Fibroblast of lung (primary cell): ENCODE results near the gene TACC2.

Source experiments
- CTCF ChIP-seq, 2 donors: IDR thresholded peaks in 1 of 2; conservative IDR thresholded peaks in 1 of 2; 1 replicate in 1 of 2; 2 replicates in 1 of 2; pipeline ENCODE4 v1.5.1; 2011 to 2012; ENCODE audit warnings: low read length in 2 of 2, control low read depth in 1 of 2, inconsistent platforms in 1 of 2, low read depth in 1 of 2, mild to moderate bottlenecking in 1 of 2
- EZH2 ChIP-seq: IDR thresholded peaks from 2 replicates; pipeline ENCODE4 v1.5.1; 2012; ENCODE audit warnings: low read length, control low read depth, mild to moderate bottlenecking; ENCODE audit errors: missing control alignments

GRCh38 chr10:122303271-122304053, 314.5 kb downstream of the TACC2 start:
- no peak for TF ChIP-seq CTCF (conservative IDR thresholded peaks at IDR 0.05 in 1 of 2, IDR thresholded peaks at IDR 0.05 in 1 of 2; ENCODE audit: low read depth in 1 of 2, low read length in 2 of 2)
- no peak for TF ChIP-seq EZH2
